OCI-LY7 (cell line): ENCODE measurements around the gene CBFA2T3. TPM values are rescaled to one million over a fixed set of nuclear protein-coding genes. Genes with fewer than 3 reads are reported as not detected.

Experiments
- BruUV-seq: library from RNA; stranded (reverse); fragments of 400-500 nt; replicated peaks from 2 replicates; lab custom pipeline; 2021; lab: Mats Ljungman, UMichigan
- CTCF ChIA-PET: fragments of 300-600 bp; sonication (Branson Sonifier 250); formaldehyde crosslinking; loops from one replicate; lab custom pipeline; 2022; ENCODE audit warnings: antibody characterized with exemption; ENCODE audit not compliant: unreplicated experiment; lab: Charles Lee
- POLR2A ChIA-PET: fragments of 300-600 bp; sonication (Branson Sonifier 250); formaldehyde crosslinking; loops from one replicate; lab custom pipeline; 2022; ENCODE audit warnings: antibody characterized with exemption; lab: Charles Lee
- DNase-seq: peaks from one replicate; pipeline ENCODE4 v3.0.0-alpha.2; 2015; ENCODE audit warnings: low spot score
- H2AFZ ChIP-seq: fragments of 200-600 bp; sonication (generic), shearing (Covaris generic); 2 replicates; pipeline ENCODE4 v1.6.1; 2014; ENCODE audit warnings: mild to moderate bottlenecking, antibody characterized with exemption, low read length, moderate library complexity
- H3K27ac ChIP-seq: fragments of 200-600 bp; sonication (generic); 2 replicates; pipeline ENCODE4 v1.5.1; 2014; ENCODE audit warnings: mixed run types, low read depth, mild to moderate bottlenecking, moderate library complexity, low read length, inconsistent platforms; ENCODE audit not compliant: poor library complexity, severe bottlenecking
- H3K36me3 ChIP-seq: fragments of 200-600 bp; sonication (generic); 2 replicates; pipeline ENCODE4 v1.6.1; 2014; ENCODE audit warnings: mild to moderate bottlenecking, antibody characterized with exemption, low read length, moderate library complexity, mixed read lengths; ENCODE audit not compliant: insufficient read depth
- H3K4me1 ChIP-seq: fragments of 200-600 bp; sonication (generic); 2 replicates; pipeline ENCODE4 v1.5.1; 2014; ENCODE audit warnings: mild to moderate bottlenecking, low read length; ENCODE audit not compliant: insufficient read depth, poor library complexity, severe bottlenecking
- H3K4me2 ChIP-seq: fragments of 200-600 bp; sonication (generic); 2 replicates; pipeline ENCODE4 v1.6.1; 2014; ENCODE audit warnings: mild to moderate bottlenecking, low read length
- H3K4me3 ChIP-seq: fragments of 200-600 bp; sonication (generic); 2 replicates; pipeline ENCODE4 v1.5.1; 2014; ENCODE audit warnings: mild to moderate bottlenecking, low read depth, low read length; ENCODE audit not compliant: poor library complexity, severe bottlenecking
- H3K79me2 ChIP-seq: fragments of 200-600 bp; sonication (generic); 2 replicates; pipeline ENCODE4 v1.6.1; 2016; ENCODE audit warnings: low read depth, mild to moderate bottlenecking, low read length, moderate library complexity, mixed read lengths; ENCODE audit not compliant: insufficient read depth
- H3K9me2 ChIP-seq: fragments of 200-600 bp; sonication (generic); 2 replicates; pipeline ENCODE4 v1.6.1; 2016; ENCODE audit warnings: mild to moderate bottlenecking, low read length, mixed read lengths; ENCODE audit not compliant: insufficient read depth
- H3K9me3 ChIP-seq: fragments of 200-600 bp; sonication (generic); 2 replicates; pipeline ENCODE4 v1.6.1; 2014; ENCODE audit warnings: mild to moderate bottlenecking, mixed run types, low read length, mixed read lengths
- H4K20me1 ChIP-seq: fragments of 200-600 bp; sonication (generic); 2 replicates; pipeline ENCODE4 v1.6.1; 2014; ENCODE audit warnings: mild to moderate bottlenecking, antibody characterized with exemption, low read length, moderate library complexity, mixed read lengths; ENCODE audit not compliant: insufficient read depth
- CTCF ChIP-seq: fragments of 200-600 bp; sonication (generic); conservative IDR thresholded peaks from 2 replicates; pipeline ENCODE4 v1.5.1; 2014; ENCODE audit warnings: mild to moderate bottlenecking, antibody characterized with exemption, low read length, moderate library complexity, mixed read lengths
- EZH2phosphoT487 ChIP-seq: fragments of 200-600 bp; sonication (generic); IDR thresholded peaks from 2 replicates; pipeline ENCODE4 v1.6.1; 2018; ENCODE audit warnings: low read depth, borderline replicate concordance, mild to moderate bottlenecking, mixed run types, antibody characterized with exemption, low read length, moderate library complexity, mixed read lengths
- intact Hi-C: fragments of 100-400 bp; cut with micrococcal nuclease; formaldehyde crosslinking; loops from one replicate; pipeline ENCODE4 v1.10.0; 2022; ENCODE audit not compliant: unreplicated experiment
- total RNA-seq, 2 experiments: library from RNA; depleted of rRNA in 1 of 2; stranded (reverse); fragments of >200 nt in 1 of 2; shearing (Covaris generic) in 1 of 2; gene quantifications; 2 replicates each; pipeline ENCODE4 v1.2.3, GENCODE V29; 2014 to 2022

Gene CBFA2T3
- total RNA-seq, 2 experiments from 2014 or later: 1.1 to 48.0 TPM

DNA sequence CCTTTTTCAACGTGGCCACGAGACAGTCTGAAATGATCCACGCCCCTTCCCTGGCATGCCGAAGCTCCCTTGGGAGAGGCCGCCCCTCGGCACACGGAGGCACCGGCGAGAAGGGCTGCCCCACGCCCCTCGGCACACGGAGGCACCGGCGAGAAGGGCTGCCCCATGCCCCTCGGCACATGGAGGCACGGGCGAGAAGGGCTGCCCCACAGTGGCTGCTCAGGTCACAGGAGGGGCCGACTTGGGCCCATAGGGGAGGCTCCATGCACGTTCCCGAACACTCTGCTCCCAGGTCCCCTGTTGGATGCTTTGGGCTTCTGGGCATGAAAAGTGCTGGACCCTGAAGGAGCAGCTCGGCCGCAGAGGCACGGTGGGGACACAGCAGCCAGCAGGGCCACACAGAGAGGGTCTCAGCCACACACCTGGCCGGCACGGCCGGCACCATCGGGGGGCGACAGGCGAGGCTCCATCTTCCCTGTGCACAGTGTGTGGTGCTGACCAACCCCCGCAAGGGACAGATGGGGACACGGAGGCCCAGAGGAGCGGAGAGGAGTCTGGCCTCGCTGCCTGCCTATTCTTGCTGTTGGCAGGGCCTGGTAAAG, 42.8 kb downstream of the CBFA2T3 start:
- POLR2A ChIA-PET: no interaction called here
- CTCF ChIA-PET: no interaction called here
- no TSS peak for BruUV-seq
- peaks cover 24% of the 10 kb centered on the region for H3K4me1 ChIP-seq
- H3K36me3 ChIP-seq: no peaks in the 10 kb centered on the region
- H3K27ac ChIP-seq: no peak overlapping the region
- intact Hi-C loops: no loop called here
- no peaks in the 10 kb centered on the region for H3K79me2 ChIP-seq
- no peaks in the 10 kb centered on the region for H3K9me2 ChIP-seq
- H3K4me2 ChIP-seq: no peak overlapping the region
- no peaks in the 10 kb centered on the region for H3K9me3 ChIP-seq
- no peak for TF ChIP-seq CTCF
- TF ChIP-seq EZH2phosphoT487: no peak
- H2AFZ ChIP-seq: no peak overlapping the region
- H4K20me1 ChIP-seq: no peaks in the 10 kb centered on the region
- DNase-seq: no peak
- no peak overlapping the region for H3K4me3 ChIP-seq

DNA sequence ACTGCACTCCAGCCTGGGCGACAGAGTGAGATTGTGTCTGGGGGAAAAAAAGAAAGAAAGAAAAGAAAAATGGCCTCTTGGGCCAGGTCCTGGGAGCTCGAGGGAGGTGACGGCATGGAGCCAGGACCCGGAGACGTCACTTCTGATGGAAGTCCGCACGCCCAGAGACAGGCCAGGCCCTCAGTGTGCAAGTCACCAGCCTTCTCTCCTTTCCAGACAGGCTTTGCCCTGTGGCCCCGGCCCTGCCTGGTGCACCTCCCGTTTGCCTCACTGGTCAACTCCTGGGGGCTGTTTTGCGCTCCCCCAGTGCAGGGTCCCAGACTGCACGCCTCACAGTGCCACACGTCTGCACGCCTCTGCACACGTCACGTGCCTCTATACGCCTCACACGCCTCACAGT, 44.1 kb downstream of the CBFA2T3 start:
- Histone ChIP-seq H3K36me3 (no peaks in the 10 kb centered on the region), H3K4me3 (no peak overlapping the region), H3K9me2 (no peaks in the 10 kb centered on the region), H3K9me3 (no peaks in the 10 kb centered on the region), H3K27ac (no peak overlapping the region), H4K20me1 (no peaks in the 10 kb centered on the region), H3K4me1 (peaks cover 17% of the 10 kb centered on the region), H3K4me2 (no peak overlapping the region), H3K79me2 (no peaks in the 10 kb centered on the region), H2AFZ (no peak overlapping the region)
- TF ChIP-seq EZH2phosphoT487 (no peak), CTCF (no peak)
- POLR2A ChIA-PET: no interaction called here
- no peak for DNase-seq
- BruUV-seq: no TSS peak
- CTCF ChIA-PET: no interaction called here
- intact Hi-C loops: no loop called here

DNA sequence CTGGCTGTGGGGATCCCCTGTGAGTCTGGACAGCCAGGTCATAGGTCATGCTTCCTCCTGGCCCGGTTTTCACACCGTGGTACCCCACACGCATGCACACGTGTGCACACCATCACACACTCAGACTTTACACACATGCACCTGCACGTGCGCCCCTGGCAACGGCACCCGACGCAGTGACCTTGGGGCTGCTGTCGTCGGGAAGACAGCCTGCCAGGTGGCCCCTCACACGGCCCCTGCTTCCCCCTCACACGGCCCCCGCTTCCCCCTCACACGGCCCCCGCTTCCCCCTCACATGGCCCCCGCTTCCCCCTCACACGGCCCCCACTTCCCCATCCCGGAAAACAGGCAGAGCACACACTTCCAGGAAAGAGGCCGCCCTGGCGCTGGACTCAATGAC, 45.1 kb downstream of the CBFA2T3 start:
- intact Hi-C loops: no loop called here
- no peaks in the 10 kb centered on the region for H3K9me3 ChIP-seq
- no peak overlapping the region for H3K4me3 ChIP-seq
- no peak overlapping the region for H3K27ac ChIP-seq
- no peaks in the 10 kb centered on the region for H3K36me3 ChIP-seq
- H3K79me2 ChIP-seq: no peaks in the 10 kb centered on the region
- H3K4me2 ChIP-seq: no peak overlapping the region
- peaks cover 11% of the 10 kb centered on the region for H3K4me1 ChIP-seq
- TF ChIP-seq CTCF (no peak), EZH2phosphoT487 (no peak)
- POLR2A ChIA-PET: no interaction called here
- H4K20me1 ChIP-seq: no peaks in the 10 kb centered on the region; the same call in 1 of the 2 replicates
- H2AFZ ChIP-seq: no peak overlapping the region
- no peaks in the 10 kb centered on the region for H3K9me2 ChIP-seq
- no TSS peak for BruUV-seq
- no peak for DNase-seq
- CTCF ChIA-PET: no interaction called here
